CD4-positive, alpha-beta T cell (primary cell): ENCODE results near the gene G6PC2. TPM values are rescaled to one million over a fixed set of nuclear protein-coding genes. Genes with fewer than 3 reads are reported as not detected.

Experiments
- ATAC-seq: fragments of 200-7000 bp; cut with Tn5 transposase; one replicate; pipeline ENCODE4 v1.10.0; 2022; ENCODE audit warnings: mild to moderate bottlenecking; ENCODE audit not compliant: poor library complexity
- CTCF ChIA-PET: fragments of 350-600 bp; sonication (Branson Sonifier 250); formaldehyde crosslinking; loops from one replicate; lab custom pipeline; 2021; ENCODE audit warnings: antibody characterized with exemption, inconsistent platforms; lab: Charles Lee
- POLR2A ChIA-PET: fragments of 350-600 bp; sonication (Branson Sonifier 250); formaldehyde crosslinking; loops from one replicate; lab custom pipeline; 2021; ENCODE audit warnings: antibody characterized with exemption, inconsistent platforms; lab: Charles Lee
- DNase-seq, 14 experiments: peaks; one replicate each; pipeline ENCODE4 v3.0.0-alpha.2; 2013 to 2020; ENCODE audit warnings: mixed read lengths in 2 of 14
- H3K27ac ChIP-seq, 2 donors: one replicate each; pipeline versions ENCODE4 v1.5.1 to v1.7.0; 2013; ENCODE audit warnings: low read length in 2 of 2, low read depth in 1 of 2, mild to moderate bottlenecking in 1 of 2
- H3K27me3 ChIP-seq, 2 experiments: 1 replicate in 1 of 2; 2 replicates in 1 of 2; pipeline versions ENCODE4 v1.6.1 to v1.7.0; 2013; ENCODE audit warnings: low read length in 2 of 2, control low read depth in 1 of 2, mild to moderate bottlenecking in 1 of 2, moderate library complexity in 1 of 2; ENCODE audit not compliant: insufficient read depth in 2 of 2, control insufficient read depth in 1 of 2
- H3K36me3 ChIP-seq: one replicate; pipeline ENCODE4 v1.6.1; 2013; ENCODE audit warnings: low read length, control low read depth; ENCODE audit not compliant: insufficient read depth
- H3K4me1 ChIP-seq: one replicate; pipeline ENCODE4 v1.6.1; 2013; ENCODE audit warnings: low read length, control low read depth; ENCODE audit not compliant: insufficient read depth
- H3K4me3 ChIP-seq: one replicate; pipeline ENCODE4 v1.5.1; 2013; ENCODE audit warnings: mild to moderate bottlenecking, low read length, moderate library complexity
- H3K9me3 ChIP-seq, 2 experiments: 1 replicate in 1 of 2; 2 replicates in 1 of 2; pipeline versions ENCODE4 v1.6.1 to v1.7.0; 2013; ENCODE audit warnings: low read length in 2 of 2, mild to moderate bottlenecking in 2 of 2, control low read depth in 1 of 2, moderate library complexity in 1 of 2; ENCODE audit not compliant: control insufficient read depth in 1 of 2, insufficient read depth in 1 of 2
- H3K27ac Mint-ChIP-seq: one replicate; pipeline ENCODE4 v1.8.0; 2020; ENCODE audit warnings: mixed read lengths
- H3K27me3 Mint-ChIP-seq: one replicate; pipeline ENCODE4 v1.8.0; 2021; ENCODE audit warnings: mixed read lengths
- H3K36me3 Mint-ChIP-seq: one replicate; pipeline ENCODE4 v1.8.0; 2021; ENCODE audit warnings: low read depth, mixed read lengths
- H3K4me1 Mint-ChIP-seq: one replicate; pipeline ENCODE4 v1.8.0; 2021; ENCODE audit warnings: low read depth, mixed read lengths
- H3K4me3 Mint-ChIP-seq: one replicate; pipeline ENCODE4 v1.8.0; 2020; ENCODE audit warnings: mild to moderate bottlenecking, mixed read lengths
- H3K9me3 Mint-ChIP-seq: one replicate; pipeline ENCODE4 v1.8.0; 2020; ENCODE audit warnings: mixed read lengths
- intact Hi-C, 2 experiments: fragments of 100-400 bp; cut with DNase I in 1 of 2; cut with micrococcal nuclease in 1 of 2; formaldehyde crosslinking; loops; one replicate each; pipeline versions ENCODE4 v1.15.1 to v1.9.0; 2023 to 2025; cut with DNase I, micrococcal nuclease
- total RNA-seq, 174 experiments: library from RNA in 2 of 174; stranded (reverse) in 2 of 174; gene quantifications; one replicate each; pipeline ENCODE4 v1.2.3 and lab custom pipeline; 2021 to 2026
- TF ChIP-seq, protein P1 (sequence below): fragments of 200-600 bp; IDR thresholded peaks from one replicate; pipeline ENCODE4 v1.8.0; 2022; ENCODE audit warnings: antibody characterized with exemption, mild to moderate bottlenecking

G6PC2 gene
- total RNA-seq, 2 experiments from 2014 or later: not detected

DNA sequence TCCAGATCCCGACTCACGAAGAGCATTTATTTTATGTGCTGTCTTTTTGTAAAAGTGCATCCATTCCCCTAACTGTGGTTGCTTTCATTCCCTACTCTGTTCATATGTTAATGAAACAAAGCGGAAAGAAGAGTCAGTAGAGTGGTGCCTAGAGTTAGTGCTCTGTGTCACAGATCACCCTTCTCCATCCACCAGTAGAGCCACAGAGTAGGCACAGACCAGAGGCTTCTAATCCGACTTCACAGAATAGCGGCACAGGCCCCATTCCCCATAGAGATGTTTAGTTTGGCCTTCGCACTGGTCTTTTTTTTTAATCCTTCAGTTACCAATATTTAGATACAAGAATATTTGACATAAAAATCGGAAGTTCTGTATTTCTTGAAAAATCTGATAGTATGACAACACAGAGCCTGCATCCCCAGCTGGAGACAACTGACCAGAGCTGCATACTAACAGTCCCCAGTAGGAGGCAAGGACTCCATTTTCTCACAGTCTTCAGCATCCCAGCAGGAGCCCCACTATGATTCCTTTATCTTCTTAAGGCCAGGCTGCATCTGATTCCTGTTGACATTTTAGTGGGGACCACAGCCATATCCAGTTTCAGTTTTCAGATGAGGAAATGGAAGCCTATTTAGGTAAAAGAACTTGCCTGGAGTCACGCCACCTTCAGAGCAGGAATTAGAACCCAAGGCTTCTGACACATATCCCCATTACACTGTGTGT lies 7.0 kb downstream of the G6PC2 start:
- H3K4me1 ChIP-seq: peaks cover 4% of the 10 kb centered on the region
- H3K27me3 ChIP-seq: peaks cover 0 to 15% of the 10 kb centered on the region in 2 experiments
- intact Hi-C loops: no loop called here
- H3K36me3 Mint-ChIP-seq: no peaks in the 10 kb centered on the region
- H3K4me3 Mint-ChIP-seq: no peak overlapping the region
- peaks cover 8% of the 10 kb centered on the region for H3K4me1 Mint-ChIP-seq
- H3K27me3 Mint-ChIP-seq: peaks cover 42% of the 10 kb centered on the region
- ATAC-seq (no peak), DNase-seq (no peak)
- no peak overlapping the region for H3K27ac Mint-ChIP-seq
- H3K9me3 Mint-ChIP-seq: no peaks in the 10 kb centered on the region
- POLR2A ChIA-PET: no interaction called here
- no peak overlapping the region for H3K27ac ChIP-seq
- H3K4me3 ChIP-seq: no peak overlapping the region
- H3K9me3 ChIP-seq: no peaks in the 10 kb centered on the region
- no peaks in the 10 kb centered on the region for H3K36me3 ChIP-seq
- TF ChIP-seq, protein P1, sequence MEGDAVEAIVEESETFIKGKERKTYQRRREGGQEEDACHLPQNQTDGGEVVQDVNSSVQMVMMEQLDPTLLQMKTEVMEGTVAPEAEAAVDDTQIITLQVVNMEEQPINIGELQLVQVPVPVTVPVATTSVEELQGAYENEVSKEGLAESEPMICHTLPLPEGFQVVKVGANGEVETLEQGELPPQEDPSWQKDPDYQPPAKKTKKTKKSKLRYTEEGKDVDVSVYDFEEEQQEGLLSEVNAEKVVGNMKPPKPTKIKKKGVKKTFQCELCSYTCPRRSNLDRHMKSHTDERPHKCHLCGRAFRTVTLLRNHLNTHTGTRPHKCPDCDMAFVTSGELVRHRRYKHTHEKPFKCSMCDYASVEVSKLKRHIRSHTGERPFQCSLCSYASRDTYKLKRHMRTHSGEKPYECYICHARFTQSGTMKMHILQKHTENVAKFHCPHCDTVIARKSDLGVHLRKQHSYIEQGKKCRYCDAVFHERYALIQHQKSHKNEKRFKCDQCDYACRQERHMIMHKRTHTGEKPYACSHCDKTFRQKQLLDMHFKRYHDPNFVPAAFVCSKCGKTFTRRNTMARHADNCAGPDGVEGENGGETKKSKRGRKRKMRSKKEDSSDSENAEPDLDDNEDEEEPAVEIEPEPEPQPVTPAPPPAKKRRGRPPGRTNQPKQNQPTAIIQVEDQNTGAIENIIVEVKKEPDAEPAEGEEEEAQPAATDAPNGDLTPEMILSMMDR: no peak
- CTCF ChIA-PET: no interaction called here

DNA sequence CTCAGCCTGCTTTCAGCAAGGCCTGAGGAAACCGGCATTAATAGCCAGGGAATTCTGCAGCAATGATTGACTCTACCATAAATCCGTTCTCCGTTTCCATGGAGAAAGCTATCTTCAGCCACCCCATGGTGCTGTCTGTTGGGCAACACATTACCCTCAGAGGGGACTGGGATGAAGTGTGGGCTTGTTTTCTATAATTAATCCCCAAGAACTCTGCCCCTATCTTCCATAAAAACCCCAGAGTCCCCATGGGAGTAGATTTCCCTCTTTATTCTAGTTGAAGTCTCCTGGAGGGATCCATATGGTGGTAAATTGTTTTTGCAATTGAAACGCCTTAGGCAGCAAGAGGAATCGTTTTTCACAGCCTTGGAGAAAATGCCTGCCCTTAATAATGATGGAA lies 9.2 kb downstream of the G6PC2 start:
- intact Hi-C loops: loop anchor here in 1 of 2 experiments (10.0 kb wide), 2 partner anchors 146 to 206 kb away; no protein-coding TSS in a partner anchor
- CTCF ChIA-PET: no interaction called here

DNA sequence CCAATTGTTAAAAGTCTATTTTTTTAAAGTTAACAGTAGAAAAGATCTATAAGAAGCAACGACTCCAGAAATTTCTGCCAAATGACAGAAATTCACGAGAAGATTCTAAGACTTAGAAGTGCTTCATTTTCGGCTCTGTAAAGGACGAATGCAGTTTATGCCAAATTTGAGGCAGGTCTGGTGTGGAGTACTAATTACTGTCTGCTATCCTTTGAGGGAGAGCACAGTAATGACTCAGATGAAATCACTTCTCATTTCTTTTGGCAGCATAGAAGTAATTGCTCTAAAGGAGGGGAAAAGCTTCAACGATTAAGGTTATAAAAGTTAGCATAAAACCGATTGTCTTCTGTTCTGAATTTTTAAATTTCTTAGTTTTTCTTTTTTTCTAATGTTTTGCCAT lies 11.4 kb downstream of the G6PC2 start:
- peaks cover 0 to 5% of the 10 kb centered on the region in 2 experiments for H3K9me3 ChIP-seq
- TF ChIP-seq, protein P1: no peak
- CTCF ChIA-PET: no interaction called here
- peaks cover 40% of the 10 kb centered on the region for H3K27me3 Mint-ChIP-seq
- H3K27me3 ChIP-seq: peaks cover 5 to 7% of the 10 kb centered on the region in 2 experiments
- no peaks in the 10 kb centered on the region for H3K36me3 ChIP-seq
- no peaks in the 10 kb centered on the region for H3K9me3 Mint-ChIP-seq
- POLR2A ChIA-PET: no interaction called here
- ATAC-seq: no peak
- H3K27ac ChIP-seq: no peak overlapping the region
- DNase-seq: no peak
- intact Hi-C loops: loop anchor here in 1 of 2 experiments (10.0 kb wide), 2 partner anchors 148 to 208 kb away; no protein-coding TSS in a partner anchor
- no peak overlapping the region for H3K27ac Mint-ChIP-seq
- peaks cover 8% of the 10 kb centered on the region for H3K4me1 Mint-ChIP-seq
- H3K36me3 Mint-ChIP-seq: no peaks in the 10 kb centered on the region
- peaks cover 8% of the 10 kb centered on the region for H3K4me1 ChIP-seq
- H3K4me3 ChIP-seq: no peak overlapping the region
- no peak overlapping the region for H3K4me3 Mint-ChIP-seq

More for the DNA sequence above, 9.2 kb downstream of the G6PC2 start:
- Mint-ChIP-seq H3K27ac (no peak overlapping the region), H3K4me3 (no peak overlapping the region), H3K4me1 (peaks cover 8% of the 10 kb centered on the region), H3K9me3 (no peaks in the 10 kb centered on the region), H3K27me3 (peaks cover 47% of the 10 kb centered on the region), H3K36me3 (no peaks in the 10 kb centered on the region)
- Histone ChIP-seq H3K4me3 (no peak overlapping the region), H3K27me3 (peaks cover 5 to 8% of the 10 kb centered on the region in 2 experiments), H3K9me3 (peaks cover 0 to under 1% of the 10 kb centered on the region in 2 experiments), H3K36me3 (no peaks in the 10 kb centered on the region), H3K4me1 (peaks cover 4% of the 10 kb centered on the region), H3K27ac (no peak overlapping the region)
- TF ChIP-seq, protein P1: no peak
- POLR2A ChIA-PET: interaction anchor here (0.7 kb wide), 1 partner anchor 9 kb away, joined by 3 read pairs; the partner anchor contains the start of gene G6PC2
- no peak for ATAC-seq
- DNase-seq: no peak
